Measurements from ENCODE around the gene HS3ST3A1.

DNA sequence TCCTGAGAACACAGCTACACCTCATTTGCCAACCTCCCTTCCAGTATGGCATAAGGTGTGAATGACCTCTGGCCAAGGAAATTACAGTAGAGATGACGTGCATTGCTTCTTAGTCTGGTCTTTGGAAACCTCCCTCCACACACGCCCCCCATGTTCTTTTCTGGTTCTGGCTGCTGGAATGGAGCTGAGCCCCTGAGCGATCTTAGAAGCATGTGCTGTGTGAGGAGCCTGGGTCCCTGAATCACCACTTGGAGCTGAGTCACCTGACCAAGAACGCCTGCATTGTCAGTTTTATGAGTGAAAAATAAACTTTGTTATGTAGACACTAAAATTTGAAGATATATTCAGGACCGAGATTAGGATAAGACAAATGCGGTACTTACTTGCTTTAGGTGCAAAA lies 51.4 kb downstream of the HS3ST3A1 start:
- TF ChIP-seq, protein P1, sequence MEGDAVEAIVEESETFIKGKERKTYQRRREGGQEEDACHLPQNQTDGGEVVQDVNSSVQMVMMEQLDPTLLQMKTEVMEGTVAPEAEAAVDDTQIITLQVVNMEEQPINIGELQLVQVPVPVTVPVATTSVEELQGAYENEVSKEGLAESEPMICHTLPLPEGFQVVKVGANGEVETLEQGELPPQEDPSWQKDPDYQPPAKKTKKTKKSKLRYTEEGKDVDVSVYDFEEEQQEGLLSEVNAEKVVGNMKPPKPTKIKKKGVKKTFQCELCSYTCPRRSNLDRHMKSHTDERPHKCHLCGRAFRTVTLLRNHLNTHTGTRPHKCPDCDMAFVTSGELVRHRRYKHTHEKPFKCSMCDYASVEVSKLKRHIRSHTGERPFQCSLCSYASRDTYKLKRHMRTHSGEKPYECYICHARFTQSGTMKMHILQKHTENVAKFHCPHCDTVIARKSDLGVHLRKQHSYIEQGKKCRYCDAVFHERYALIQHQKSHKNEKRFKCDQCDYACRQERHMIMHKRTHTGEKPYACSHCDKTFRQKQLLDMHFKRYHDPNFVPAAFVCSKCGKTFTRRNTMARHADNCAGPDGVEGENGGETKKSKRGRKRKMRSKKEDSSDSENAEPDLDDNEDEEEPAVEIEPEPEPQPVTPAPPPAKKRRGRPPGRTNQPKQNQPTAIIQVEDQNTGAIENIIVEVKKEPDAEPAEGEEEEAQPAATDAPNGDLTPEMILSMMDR (IDR thresholded peaks at IDR 0.05; ENCODE audit: low read depth, low read length, poor library complexity, severe bottlenecking) = no peak
- TF ChIP-seq EZH2phosphoT487 (IDR thresholded peaks at IDR 0.05; ENCODE audit: borderline replicate concordance, low read length) = no peak

All from DOHH2 (cell line).